ENCODE data around the gene MT1B.

Gene MT1B

DNA sequence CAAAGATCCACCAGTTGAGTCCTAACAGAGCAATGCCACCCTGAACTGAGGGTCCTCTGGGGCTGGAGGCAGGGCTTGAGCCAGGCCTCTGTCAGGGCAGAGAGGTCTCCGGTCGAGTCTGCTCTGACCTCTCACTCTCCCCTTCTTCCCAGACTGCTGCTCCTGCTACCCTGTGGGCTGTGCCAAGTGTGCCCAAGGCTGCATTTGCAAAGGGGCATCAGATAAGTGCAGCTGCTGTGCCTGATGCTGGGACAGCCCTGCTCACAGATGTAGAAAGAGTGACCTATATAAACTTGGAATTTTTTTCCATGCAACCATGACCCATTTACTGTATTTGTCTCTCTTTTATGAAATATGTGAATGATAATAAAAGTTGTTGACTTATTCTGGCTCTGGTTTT lies 2.4 kb upstream of the MT1B start:
- Histone ChIP-seq H3K4ac (ENCODE audit: low read depth, low read length) (no peak overlapping the region), H3K4me1 (ENCODE audit: control insufficient read depth, low read depth, low read length) (no peaks in the 10 kb centered on the region), H2BK120ac (ENCODE audit: low read depth, low read length) (no peak overlapping the region), H2AK5ac (ENCODE audit: low read length) (no peak overlapping the region), H2BK15ac (replicated peaks; ENCODE audit: low read depth) (no peak overlapping the region), H2BK5ac (ENCODE audit: low read length) (no peak overlapping the region), H3K79me2 (ENCODE audit: control insufficient read depth, insufficient read depth, low read length) (no peaks in the 10 kb centered on the region), H3K56ac (ENCODE audit: low read length) (no peak overlapping the region), H3K9ac (ENCODE audit: low read length) (no peak overlapping the region), H3K4me3 (ENCODE audit: low read length) (no peak overlapping the region), H3K23ac (ENCODE audit: low read length) (no peak overlapping the region), H3K27me3 (ENCODE audit: insufficient read depth, low read length, poor library complexity) (peaks cover 49% of the 10 kb centered on the region), H4K8ac (ENCODE audit: low read depth, low read length) (no peak overlapping the region), H3K4me2 (ENCODE audit: low read length) (no peak overlapping the region), H3K27ac (ENCODE audit: low read depth, low read length) (no peak overlapping the region), H4K5ac (ENCODE audit: low read length) (no peak overlapping the region), H3K36me3 (ENCODE audit: control insufficient read depth, insufficient read depth, low read length) (no peaks in the 10 kb centered on the region), H3K79me1 (ENCODE audit: low read length) (no peaks in the 10 kb centered on the region), H3K18ac (ENCODE audit: low read length) (no peak overlapping the region)
- DNase-seq: no peak
- no CpG with 5 or more reads among the region's 2 CpGs for WGBS (ENCODE audit: extremely low coverage, insufficient coverage, low lambda C conversion rate)

DNA sequence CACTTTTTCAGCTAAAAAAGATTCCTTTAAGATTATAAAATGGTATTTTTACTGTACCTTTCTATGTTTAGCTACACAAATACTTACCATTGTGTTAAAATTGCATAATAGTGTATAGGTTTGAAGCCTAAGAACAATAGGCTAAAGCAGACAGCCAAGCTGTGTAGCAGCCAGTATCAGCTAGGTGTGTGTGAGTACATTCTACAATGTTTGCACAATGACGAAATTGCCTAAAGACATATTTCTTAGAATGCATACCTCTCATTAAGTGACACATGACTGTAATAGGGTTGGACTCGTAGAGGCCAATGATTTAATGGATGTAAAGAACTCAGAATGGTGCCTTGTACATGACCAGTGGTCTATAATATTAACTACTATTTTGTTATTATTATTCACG lies 1.9 kb upstream of the MT1B start:
- Histone ChIP-seq H4K5ac (ENCODE audit: low read length) (no peak overlapping the region), H3K4me2 (ENCODE audit: low read length) (no peak overlapping the region), H2AK5ac (ENCODE audit: low read length) (no peak overlapping the region), H3K79me1 (ENCODE audit: low read length) (no peaks in the 10 kb centered on the region), H3K4me3 (ENCODE audit: low read length) (no peak overlapping the region), H3K23ac (ENCODE audit: low read length) (no peak overlapping the region), H3K56ac (ENCODE audit: low read length) (no peak overlapping the region), H3K9ac (ENCODE audit: low read length) (no peak overlapping the region), H3K4me1 (ENCODE audit: control insufficient read depth, low read depth, low read length) (no peaks in the 10 kb centered on the region), H2BK15ac (replicated peaks; ENCODE audit: low read depth) (no peak overlapping the region), H2BK5ac (ENCODE audit: low read length) (no peak overlapping the region), H3K79me2 (ENCODE audit: control insufficient read depth, insufficient read depth, low read length) (no peaks in the 10 kb centered on the region), H3K4ac (ENCODE audit: low read depth, low read length) (no peak overlapping the region), H4K8ac (ENCODE audit: low read depth, low read length) (no peak overlapping the region), H3K27ac (ENCODE audit: low read depth, low read length) (no peak overlapping the region), H3K36me3 (ENCODE audit: control insufficient read depth, insufficient read depth, low read length) (no peaks in the 10 kb centered on the region), H3K27me3 (ENCODE audit: insufficient read depth, low read length, poor library complexity) (peaks cover 44% of the 10 kb centered on the region), H2BK120ac (ENCODE audit: low read depth, low read length) (no peak overlapping the region), H3K18ac (ENCODE audit: low read length) (no peak overlapping the region)
- no peak for DNase-seq
- no CpG with 5 or more reads among the region's 3 CpGs for WGBS (ENCODE audit: extremely low coverage, insufficient coverage, low lambda C conversion rate)

DNA sequence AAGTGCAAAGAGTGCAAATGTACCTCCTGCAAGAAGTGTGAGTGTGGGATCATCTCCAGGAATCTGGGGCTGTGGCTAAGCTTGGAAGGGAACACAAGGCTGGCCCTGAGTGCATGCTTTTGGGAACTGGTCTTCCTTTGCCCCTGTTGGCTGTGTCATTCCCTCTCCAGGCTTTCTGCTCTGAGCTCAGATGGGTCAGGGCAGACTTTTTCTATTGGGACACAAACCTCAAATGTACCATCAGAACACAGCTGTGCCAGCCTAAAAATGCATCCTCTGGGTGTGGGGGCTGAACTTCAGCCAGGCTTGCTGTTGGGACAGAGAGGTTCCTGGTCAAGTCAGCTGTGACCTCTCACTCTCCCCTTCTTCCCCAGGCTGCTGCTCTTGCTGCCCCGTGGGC lies 914 bp downstream of the MT1B start:
- WGBS (ENCODE audit: extremely low coverage, insufficient coverage, low lambda C conversion rate): no CpG with 5 or more reads among the region's 1 CpG
- Histone ChIP-seq H4K8ac (ENCODE audit: low read depth, low read length) (no peak overlapping the region), H3K27ac (ENCODE audit: low read depth, low read length) (no peak overlapping the region), H2BK120ac (ENCODE audit: low read depth, low read length) (no peak overlapping the region), H3K56ac (ENCODE audit: low read length) (no peak overlapping the region), H3K23ac (ENCODE audit: low read length) (no peak overlapping the region), H2BK5ac (ENCODE audit: low read length) (no peak overlapping the region), H3K4me2 (ENCODE audit: low read length) (no peak overlapping the region), H3K4ac (ENCODE audit: low read depth, low read length) (no peak overlapping the region), H4K5ac (ENCODE audit: low read length) (no peak overlapping the region), H3K18ac (ENCODE audit: low read length) (no peak overlapping the region), H3K4me3 (ENCODE audit: low read length) (no peak overlapping the region), H2BK15ac (replicated peaks; ENCODE audit: low read depth) (no peak overlapping the region), H3K79me1 (ENCODE audit: low read length) (no peaks in the 10 kb centered on the region), H3K4me1 (ENCODE audit: control insufficient read depth, low read depth, low read length) (no peaks in the 10 kb centered on the region), H3K27me3 (ENCODE audit: insufficient read depth, low read length, poor library complexity) (peaks cover 19% of the 10 kb centered on the region), H3K79me2 (ENCODE audit: control insufficient read depth, insufficient read depth, low read length) (no peaks in the 10 kb centered on the region), H2AK5ac (ENCODE audit: low read length) (no peak overlapping the region), H3K36me3 (ENCODE audit: control insufficient read depth, insufficient read depth, low read length) (no peaks in the 10 kb centered on the region), H3K9ac (ENCODE audit: low read length) (no peak overlapping the region)
- DNase-seq: no peak

- Histone ChIP-seq H2BK5ac (ENCODE audit: low read length) (no peak overlapping the region), H3K18ac (ENCODE audit: low read length) (no peak overlapping the region), H3K36me3 (ENCODE audit: control insufficient read depth, insufficient read depth, low read length) (no peaks in the 10 kb centered on the region), H3K4ac (ENCODE audit: low read depth, low read length) (no peak overlapping the region), H3K27ac (ENCODE audit: low read depth, low read length) (no peak overlapping the region), H3K79me2 (ENCODE audit: control insufficient read depth, insufficient read depth, low read length) (no peaks in the 10 kb centered on the region), H3K27me3 (ENCODE audit: insufficient read depth, low read length, poor library complexity) (peaks cover 15% of the 10 kb centered on the region), H3K4me1 (ENCODE audit: control insufficient read depth, low read depth, low read length) (peaks cover 2% of the 10 kb centered on the region), H3K4me3 (ENCODE audit: low read length) (no peak overlapping the region), H2BK120ac (ENCODE audit: low read depth, low read length) (no peak overlapping the region), H4K8ac (ENCODE audit: low read depth, low read length) (no peak overlapping the region), H3K79me1 (ENCODE audit: low read length) (no peaks in the 10 kb centered on the region), H2BK15ac (replicated peaks; ENCODE audit: low read depth) (no peak overlapping the region), H3K56ac (ENCODE audit: low read length) (no peak overlapping the region), H3K9ac (ENCODE audit: low read length) (no peak overlapping the region), H4K5ac (ENCODE audit: low read length) (no peak overlapping the region), H2AK5ac (ENCODE audit: low read length) (no peak overlapping the region), H3K23ac (ENCODE audit: low read length) (no peak overlapping the region), H3K4me2 (ENCODE audit: low read length) (no peak overlapping the region)
- no peak for DNase-seq
- no CpG with 5 or more reads among the region's 7 CpGs for WGBS (ENCODE audit: extremely low coverage, insufficient coverage, low lambda C conversion rate)
These were observed 1.5 kb downstream of the MT1B start for GRCh38 chr16:56653218-56653617.

DNA sequence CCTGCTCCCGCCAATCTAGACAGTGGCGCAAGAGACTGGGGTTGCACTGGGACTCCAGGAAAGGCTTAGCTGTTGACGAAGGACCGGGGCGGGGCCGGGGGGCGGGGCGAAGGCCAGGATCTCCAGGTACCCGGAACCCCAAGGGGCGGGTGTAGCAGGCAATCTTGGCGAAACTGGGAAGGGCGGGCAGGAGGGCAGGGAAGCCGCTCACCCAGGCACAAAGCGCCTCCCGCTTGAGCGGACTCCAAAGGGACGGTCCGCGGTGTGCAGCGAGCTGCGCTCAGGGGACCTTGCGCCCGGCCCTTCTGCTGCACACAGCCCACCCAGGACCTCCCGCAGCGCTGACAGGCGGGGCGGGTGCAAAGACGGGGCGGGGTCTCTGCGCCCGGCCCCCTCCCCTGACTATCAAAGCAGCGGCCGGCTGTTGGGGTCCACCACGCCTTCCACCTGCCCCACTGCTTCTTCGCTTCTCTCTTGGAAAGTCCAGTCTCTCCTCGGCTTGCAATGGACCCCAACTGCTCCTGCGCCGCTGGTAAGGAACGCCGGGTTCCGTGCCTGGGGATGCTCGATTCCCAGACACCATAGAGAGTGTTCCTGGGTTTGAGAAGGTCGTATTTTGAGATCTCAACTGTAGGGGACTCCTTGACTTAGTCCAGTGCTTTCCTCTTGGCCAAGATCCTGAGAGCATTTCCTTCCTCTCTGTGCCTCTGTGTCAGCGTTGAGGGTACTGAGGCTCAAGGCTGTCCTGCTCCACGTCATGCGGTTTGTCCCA lies 6.1 kb downstream of the MT1B start, which contains the start of gene MT1F:
MT1F (plus strand) TSS at position 405 of the 772 bp plus-strand sequence; CDS start at position 505, 100 bp downstream.
- Histone ChIP-seq H2BK15ac (replicated peaks; ENCODE audit: low read depth) (no peak within 1 kb of the TSS), H3K4ac (ENCODE audit: low read depth, low read length) (no peak within 1 kb of the TSS), H3K56ac (ENCODE audit: low read length) (peak within 1 kb of the TSS; percentile 90), H3K4me3 (ENCODE audit: low read length) (peak within 1 kb of the TSS; percentile 37), H4K5ac (ENCODE audit: low read length) (no peak within 1 kb of the TSS), H2BK120ac (ENCODE audit: low read depth, low read length) (no peak within 1 kb of the TSS), H3K79me2 (ENCODE audit: control insufficient read depth, insufficient read depth, low read length) (no peaks in the 10 kb centered on the region), H2AK5ac (ENCODE audit: low read length) (no peak within 1 kb of the TSS), H3K27ac (ENCODE audit: low read depth, low read length) (no peak within 1 kb of the TSS), H3K9ac (ENCODE audit: low read length) (peak within 1 kb of the TSS; percentile 63), H4K8ac (ENCODE audit: low read depth, low read length) (no peak within 1 kb of the TSS), H3K79me1 (ENCODE audit: low read length) (no peaks in the 10 kb centered on the region), H2BK5ac (ENCODE audit: low read length) (no peak within 1 kb of the TSS), H3K36me3 (ENCODE audit: control insufficient read depth, insufficient read depth, low read length) (no peaks in the 10 kb centered on the region), H3K23ac (ENCODE audit: low read length) (no peak within 1 kb of the TSS), H3K18ac (ENCODE audit: low read length) (no peak within 1 kb of the TSS), H3K4me2 (ENCODE audit: low read length) (peak within 1 kb of the TSS; percentile 33), H3K4me1 (ENCODE audit: control insufficient read depth, low read depth, low read length) (peaks cover 2% of the 10 kb centered on the region), H3K27me3 (ENCODE audit: insufficient read depth, low read length, poor library complexity) (peaks cover 45% of the 10 kb centered on the region)
- DNase-seq: peak; percentile 90
- WGBS (ENCODE audit: extremely low coverage, insufficient coverage, low lambda C conversion rate): no CpG with 5 or more reads among the region's 46 CpGs

Measured in mesendoderm (in vitro differentiated cells).